NOMO-1 (cell line): ENCODE data around the gene MYH16.
"Not testable (repeated sequence)": the region's sequence is repeated elsewhere in the genome, so short reads cannot be mapped to it uniquely, and the experiment has no call there.

ENCODE experiments used
- DNase-seq, 2 experiments: peaks; one replicate each; lab custom pipeline; 2025; ENCODE audit not compliant: unreplicated experiment in 2 of 2; lab: John Stamatoyannopoulos, UW

Gene MYH16

DNA sequence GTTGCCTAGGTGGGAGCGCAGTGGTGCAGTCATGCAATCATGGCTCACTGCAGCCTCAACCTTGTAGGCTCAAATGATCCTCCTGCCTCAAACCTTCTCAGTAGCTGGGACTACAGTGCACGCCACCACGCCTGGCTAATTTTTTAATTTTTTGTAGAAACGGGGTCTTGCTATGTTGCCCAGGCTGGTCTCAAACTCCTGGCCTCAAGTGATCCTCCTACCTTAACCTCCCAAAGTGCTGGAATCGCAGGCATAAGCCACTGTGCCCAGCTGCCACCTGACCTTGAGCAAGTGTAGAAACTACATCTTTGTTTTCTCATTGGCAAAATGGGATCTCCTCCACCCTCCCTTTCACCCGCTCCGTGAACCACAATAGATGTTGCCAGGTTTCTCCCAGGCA lies 15.0 kb upstream of the MYH16 start:
- DNase-seq, result no peak

- no peak for DNase-seq
These were observed 14.1 kb upstream of the MYH16 start for GRCh38 chr7:99258501-99258900.

DNA sequence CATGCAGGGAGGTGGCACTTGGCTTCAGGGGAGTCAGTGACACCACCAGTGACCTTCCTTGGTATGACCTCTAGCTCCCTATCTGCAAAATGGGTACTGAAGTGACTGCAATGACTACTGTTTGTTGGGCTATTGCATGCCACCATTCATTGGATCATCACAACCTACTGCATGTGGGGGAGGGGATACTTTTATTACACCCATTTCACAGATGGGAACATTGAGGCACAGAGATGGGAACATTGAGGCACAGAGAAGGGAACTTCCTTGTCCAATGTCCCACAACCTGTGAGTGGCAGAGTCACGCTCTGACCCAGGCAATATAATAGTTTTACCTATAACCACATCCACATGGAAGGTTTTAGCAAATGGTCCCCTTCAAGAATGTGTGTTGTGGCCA lies 12.2 kb upstream of the MYH16 start:
- DNase-seq, result no peak

DNA sequence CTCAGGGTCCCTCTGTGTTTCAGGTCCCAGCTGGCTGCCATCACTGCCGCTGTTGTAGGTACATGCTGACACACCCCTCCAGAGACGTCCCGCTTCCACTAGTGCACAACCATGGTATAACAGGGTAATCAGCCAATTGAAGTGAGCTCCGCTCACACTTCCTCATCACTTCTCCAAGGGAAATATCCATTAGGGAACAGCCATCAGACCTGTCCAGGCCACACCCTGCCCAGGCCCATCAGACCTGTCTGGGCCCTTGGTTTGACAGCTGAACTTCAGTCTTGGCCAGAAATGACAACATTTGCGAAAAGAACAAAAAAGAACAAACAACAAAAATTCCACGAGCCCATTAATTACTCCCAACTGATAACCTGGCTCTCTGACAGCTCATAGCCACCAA lies 11.0 kb upstream of the MYH16 start:
- DNase-seq, result no peak

- DNase-seq, result no peak
These were observed 6.7 kb upstream of the MYH16 start for GRCh38 chr7:99265848-99266480.

DNA sequence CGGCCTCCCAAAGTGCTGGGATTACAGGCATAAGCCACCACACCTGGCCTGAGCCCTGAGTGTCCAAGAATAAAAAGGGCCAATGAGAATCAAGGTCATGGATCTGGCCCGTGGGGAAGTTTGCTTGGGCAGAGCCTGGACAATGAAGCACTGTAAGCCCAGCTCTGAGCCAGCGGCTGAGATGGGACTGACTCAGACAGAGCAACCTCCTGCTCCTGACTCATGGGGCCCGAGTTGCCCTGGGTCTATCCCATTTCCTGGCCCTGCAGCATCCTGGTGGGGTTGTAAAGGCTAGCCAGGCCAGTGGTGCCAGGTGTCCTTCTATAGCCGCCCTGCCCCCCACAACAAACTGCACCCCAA lies 5.2 kb upstream of the MYH16 start:
- DNase-seq, result no peak

- DNase-seq, result no peak
These were observed 4.6 kb upstream of the MYH16 start for GRCh38 chr7:99267841-99268576.

- no peak for DNase-seq
These were observed 4.1 kb upstream of the MYH16 start for GRCh38 chr7:99268577-99268908.

DNA sequence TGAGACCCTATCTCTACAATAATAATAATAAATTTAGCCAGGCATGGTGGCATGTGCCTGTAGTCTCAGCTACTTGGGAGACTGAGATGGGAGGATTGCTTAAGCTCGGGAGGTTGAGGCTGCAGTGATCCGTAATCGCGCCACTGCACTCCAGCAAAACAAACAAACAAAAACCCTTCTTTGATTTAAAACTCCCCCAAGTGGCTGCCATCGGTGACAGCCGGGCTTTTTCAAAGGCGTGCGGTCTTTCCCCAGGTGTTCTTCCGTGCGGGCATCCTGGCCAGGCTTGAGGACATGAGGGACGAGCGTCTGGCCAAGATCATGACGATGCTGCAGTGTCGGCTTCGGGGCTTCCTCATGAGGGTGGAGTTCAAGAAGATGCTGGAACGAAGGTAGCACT lies 1.9 kb upstream of the MYH16 start:
- no peak for DNase-seq

GRCh38 chr7:99273561-99273960 lies 922 bp downstream of the MYH16 start:
- DNase-seq, result not testable (repeated sequence)

- not testable (repeated sequence) for DNase-seq
These were observed 2.3 kb downstream of the MYH16 start for GRCh38 chr7:99274908-99275307.

DNA sequence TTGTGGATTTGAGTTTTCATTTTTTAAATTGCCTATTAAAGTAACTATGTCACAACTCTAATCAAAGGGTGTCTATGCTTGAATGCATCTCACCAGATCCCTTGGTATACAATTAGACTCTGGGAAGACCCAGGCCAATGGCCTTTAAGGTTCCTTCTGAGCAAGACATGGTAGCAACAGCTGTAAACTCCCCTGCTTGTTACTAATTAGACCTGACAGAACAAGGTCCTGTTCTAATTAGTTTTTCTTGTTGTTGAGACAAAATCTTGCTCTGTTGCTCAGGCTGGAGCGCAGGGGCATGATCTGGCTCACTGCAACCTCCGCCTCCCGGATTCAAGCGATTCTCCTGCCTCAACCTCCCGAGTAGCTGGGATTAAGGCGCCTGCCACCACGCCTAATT lies 2.9 kb downstream of the MYH16 start:
- no peak for DNase-seq

- DNase-seq, result no peak
These were observed 5.5 kb downstream of the MYH16 start for GRCh38 chr7:99278180-99278579.

DNA sequence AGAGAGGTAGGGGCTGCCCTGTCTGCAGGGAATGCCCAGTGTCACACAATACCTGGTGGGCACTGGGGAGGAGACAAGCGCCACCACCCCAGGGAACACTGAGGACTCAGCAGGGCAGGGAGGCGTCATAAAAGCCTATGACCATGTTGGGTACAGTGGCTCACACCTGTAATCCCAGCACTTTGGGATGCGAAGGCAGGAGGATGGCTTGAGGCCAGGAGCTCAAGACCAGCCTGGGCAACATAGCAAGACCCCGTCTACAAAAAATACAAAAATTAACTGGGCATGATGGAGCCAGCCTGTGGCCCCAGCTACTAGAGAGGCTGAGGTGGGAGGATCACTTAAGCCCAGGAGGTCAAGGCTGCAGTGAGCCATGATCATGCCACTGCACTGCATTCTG lies 11.5 kb downstream of the MYH16 start:
- DNase-seq, result not testable (repeated sequence)

- DNase-seq, result no peak
These were observed 15.3 kb downstream of the MYH16 start for GRCh38 chr7:99287779-99288534.

GRCh38 chr7:99289185-99289584 lies 16.5 kb downstream of the MYH16 start:
- DNase-seq, result no peak

- DNase-seq, result not testable (repeated sequence)
These were observed 17.5 kb downstream of the MYH16 start for GRCh38 chr7:99290148-99290547.

DNA sequence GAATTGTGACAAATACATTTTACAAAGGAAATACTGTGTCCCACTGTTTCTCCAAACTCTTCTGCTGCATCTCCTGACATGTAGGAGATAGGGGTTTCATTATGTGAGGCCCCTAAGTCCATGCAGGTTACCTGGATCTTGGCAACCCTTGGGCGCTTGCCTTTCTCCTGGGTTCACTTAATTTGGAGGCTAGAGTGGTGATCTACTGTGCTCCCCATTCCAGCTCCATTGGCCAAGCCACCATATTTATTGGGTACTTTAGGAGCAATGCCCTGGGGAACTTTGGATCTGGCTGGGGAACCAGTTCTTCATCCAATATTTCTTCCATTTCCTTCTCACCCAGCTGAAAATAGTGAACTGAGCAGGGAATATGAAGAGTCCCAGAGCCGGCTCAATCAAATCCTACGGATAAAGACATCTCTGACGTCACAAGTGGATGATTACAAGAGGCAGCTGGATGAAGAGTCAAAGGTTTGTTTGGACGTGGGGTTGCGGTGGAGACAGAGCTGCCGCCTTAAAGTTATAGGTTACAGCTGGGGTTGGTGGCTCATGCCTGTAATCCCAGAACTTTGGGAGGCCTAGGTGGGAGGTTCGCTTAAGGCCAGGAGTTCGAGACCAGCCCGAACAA lies 18.5 kb downstream of the MYH16 start:
- DNase-seq, result no peak

DNA sequence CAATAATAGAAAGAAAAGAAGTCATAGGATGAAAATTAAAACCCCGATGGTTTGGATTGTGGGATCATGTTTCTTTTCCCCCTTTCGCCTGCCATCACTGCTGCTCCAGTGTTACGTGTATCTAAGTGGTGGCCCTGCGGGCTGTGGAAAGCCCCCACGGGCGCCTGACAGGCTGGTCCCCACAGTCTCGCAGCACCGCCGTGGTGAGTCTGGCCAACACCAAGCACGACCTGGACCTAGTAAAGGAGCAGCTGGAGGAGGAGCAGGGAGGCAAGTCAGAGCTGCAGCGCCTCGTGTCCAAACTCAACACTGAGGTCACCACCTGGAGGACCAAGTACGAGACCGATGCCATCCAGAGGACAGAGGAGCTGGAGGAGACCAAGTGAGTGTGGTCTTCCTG lies 19.5 kb downstream of the MYH16 start:
- no peak for DNase-seq

GRCh38 chr7:99293167-99293566 lies 20.5 kb downstream of the MYH16 start:
- no peak for DNase-seq

DNA sequence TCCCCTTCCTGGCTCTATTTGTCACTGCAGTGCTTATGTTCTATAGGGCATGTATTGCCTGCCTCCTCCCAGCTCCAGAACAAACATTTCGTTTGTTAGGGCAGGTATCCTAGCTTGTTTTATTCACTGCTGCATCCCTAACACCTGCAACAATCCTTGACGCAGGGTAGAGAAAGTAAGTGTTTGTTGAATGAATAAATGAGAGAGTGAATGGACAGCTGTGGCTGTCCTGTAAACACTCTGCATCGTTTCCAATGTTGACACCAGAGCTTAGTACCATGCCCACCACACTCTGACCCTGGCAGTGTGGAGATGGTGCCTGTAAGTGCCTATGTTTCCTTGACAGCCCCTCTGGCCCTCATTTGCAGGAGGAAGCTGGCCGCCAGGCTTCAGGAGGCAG lies 21.0 kb downstream of the MYH16 start:
- DNase-seq, result no peak

- no peak for DNase-seq
These were observed 23.8 kb downstream of the MYH16 start for GRCh38 chr7:99296471-99296870.
